A549 (cell line): ENCODE measurements around the gene AFF2.

Experiments
- CHD2 ChIP-seq: fragments of 150-350 bp; IDR thresholded peaks from 2 replicates; pipeline ENCODE4 v1.6.1; 2014; ENCODE audit warnings: low read length; ENCODE audit not compliant: partially characterized antibody
- EP300 ChIP-seq, 2 experiments: fragments of >200 bp; sonication (Bioruptor Twin); formaldehyde crosslinking; IDR thresholded peaks; 2 replicates in 1 of 2; 3 replicates in 1 of 2; pipeline ENCODE4 v1.6.1; 2016 to 2017
- ESRRA ChIP-seq: fragments of 150-350 bp; IDR thresholded peaks from 2 replicates; pipeline ENCODE4 v1.6.1; 2014; ENCODE audit warnings: mild to moderate bottlenecking, low read length, borderline replicate concordance
- FOSB ChIP-seq: fragments of 250-450 bp; sonication (Bioruptor Pico); IDR thresholded peaks from 2 replicates; pipeline ENCODE4 v1.5.0; 2020; ENCODE audit warnings: mild to moderate bottlenecking, moderate library complexity
- JUNB ChIP-seq: fragments of >200 bp; sonication (Bioruptor Twin); formaldehyde crosslinking; IDR thresholded peaks from 2 replicates; pipeline ENCODE4 v1.6.1; 2016
- MYC ChIP-seq: IDR thresholded peaks from 2 replicates; pipeline ENCODE4 v1.6.1; 2012; ENCODE audit warnings: mild to moderate bottlenecking, inconsistent platforms, low read length, improper control_type of control experiment, borderline replicate concordance
- POLR2A ChIP-seq: IDR thresholded peaks from 2 replicates; pipeline ENCODE4 v1.6.1; 2012; ENCODE audit warnings: mild to moderate bottlenecking, low read length
- RCOR1 ChIP-seq: fragments of 150-350 bp; IDR thresholded peaks from 2 replicates; pipeline ENCODE4 v1.6.1; 2014; ENCODE audit warnings: antibody characterized with exemption, low read length, low read depth
- RNF2 ChIP-seq: fragments of 200-600 bp; sonication (generic); IDR thresholded peaks from 2 replicates; pipeline ENCODE4 v1.6.1; 2016; ENCODE audit warnings: low read depth, mild to moderate bottlenecking, antibody characterized with exemption, moderate library complexity, borderline replicate concordance
- TF ChIP-seq, protein P1 (sequence below): fragments of >200 bp; sonication (Bioruptor Twin); formaldehyde crosslinking; IDR thresholded peaks from 3 replicates; pipeline ENCODE4 v1.5.1; 2016
- TF ChIP-seq, protein P2 (sequence below): IDR thresholded peaks from 2 replicates; pipeline ENCODE4 v1.6.1; 2012

DNA sequence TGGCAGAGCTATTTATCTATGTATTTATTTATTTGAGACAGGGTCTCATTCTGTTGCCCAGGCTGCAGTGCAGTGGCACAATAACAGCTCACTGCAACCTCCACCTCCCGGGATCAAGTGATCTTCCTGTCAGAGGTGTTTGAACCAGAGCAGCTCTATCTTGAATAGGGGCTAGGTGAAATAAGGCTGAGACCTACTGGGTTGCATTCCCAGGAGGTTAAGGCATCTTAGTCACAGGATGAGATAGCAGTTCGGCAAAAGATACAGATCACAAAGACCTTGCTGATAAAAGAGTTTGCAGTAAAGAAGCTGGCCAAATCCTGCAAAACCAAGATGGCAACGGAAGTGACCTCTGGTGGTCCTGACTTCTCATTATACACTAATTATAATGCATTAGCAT is 501.9 kb downstream of the AFF2 start:
- TF ChIP-seq FOSB (no peak), MYC (no peak), CHD2 (no peak), ESRRA (no peak), EP300 (IDR thresholded peaks at IDR 0.05) (no peak), RNF2 (no peak), JUNB (no peak), POLR2A (no peak), RCOR1 (no peak)
- TF ChIP-seq, protein P1, sequence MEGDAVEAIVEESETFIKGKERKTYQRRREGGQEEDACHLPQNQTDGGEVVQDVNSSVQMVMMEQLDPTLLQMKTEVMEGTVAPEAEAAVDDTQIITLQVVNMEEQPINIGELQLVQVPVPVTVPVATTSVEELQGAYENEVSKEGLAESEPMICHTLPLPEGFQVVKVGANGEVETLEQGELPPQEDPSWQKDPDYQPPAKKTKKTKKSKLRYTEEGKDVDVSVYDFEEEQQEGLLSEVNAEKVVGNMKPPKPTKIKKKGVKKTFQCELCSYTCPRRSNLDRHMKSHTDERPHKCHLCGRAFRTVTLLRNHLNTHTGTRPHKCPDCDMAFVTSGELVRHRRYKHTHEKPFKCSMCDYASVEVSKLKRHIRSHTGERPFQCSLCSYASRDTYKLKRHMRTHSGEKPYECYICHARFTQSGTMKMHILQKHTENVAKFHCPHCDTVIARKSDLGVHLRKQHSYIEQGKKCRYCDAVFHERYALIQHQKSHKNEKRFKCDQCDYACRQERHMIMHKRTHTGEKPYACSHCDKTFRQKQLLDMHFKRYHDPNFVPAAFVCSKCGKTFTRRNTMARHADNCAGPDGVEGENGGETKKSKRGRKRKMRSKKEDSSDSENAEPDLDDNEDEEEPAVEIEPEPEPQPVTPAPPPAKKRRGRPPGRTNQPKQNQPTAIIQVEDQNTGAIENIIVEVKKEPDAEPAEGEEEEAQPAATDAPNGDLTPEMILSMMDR, result no peak
- TF ChIP-seq, protein P2, sequence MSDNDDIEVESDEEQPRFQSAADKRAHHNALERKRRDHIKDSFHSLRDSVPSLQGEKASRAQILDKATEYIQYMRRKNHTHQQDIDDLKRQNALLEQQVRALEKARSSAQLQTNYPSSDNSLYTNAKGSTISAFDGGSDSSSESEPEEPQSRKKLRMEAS, result no peak
